Chondrocyte (in vitro differentiated cells): Measurements from ENCODE around the gene IRAK2. TPM values are rescaled to one million over a fixed set of nuclear protein-coding genes. Genes with fewer than 3 reads are reported as not detected.
"Not testable (repeated sequence)": the region's sequence is repeated elsewhere in the genome, so short reads cannot be mapped to it uniquely, and the experiment has no call there.

Experiments used
- DNase-seq: peaks from one replicate; pipeline ENCODE4 v3.0.0; 2021; ENCODE audit warnings: mixed read lengths, low spot score
- H3K27ac Mint-ChIP-seq: one replicate; pipeline ENCODE4 v1.8.0; 2021; ENCODE audit warnings: mild to moderate bottlenecking, moderate library complexity, mixed read lengths; ENCODE audit not compliant: unreplicated experiment
- H3K27me3 Mint-ChIP-seq: 2 replicates; pipeline ENCODE4 v1.8.0; 2021; ENCODE audit warnings: low read depth, mixed read lengths
- H3K36me3 Mint-ChIP-seq: 2 replicates; pipeline ENCODE4 v1.8.0; 2021; ENCODE audit warnings: low read depth, mixed read lengths
- H3K4me1 Mint-ChIP-seq: 2 replicates; pipeline ENCODE4 v1.8.0; 2021; ENCODE audit warnings: low read depth, mild to moderate bottlenecking, mixed read lengths
- H3K4me3 Mint-ChIP-seq: one replicate; pipeline ENCODE4 v1.8.0; 2021; ENCODE audit warnings: mild to moderate bottlenecking, moderate library complexity, mixed read lengths; ENCODE audit not compliant: unreplicated experiment
- H3K9me3 Mint-ChIP-seq: 2 replicates; pipeline ENCODE4 v1.8.0; 2021; ENCODE audit warnings: low read depth, mixed read lengths
- total RNA-seq: library from RNA; stranded (reverse); gene quantifications from 3 replicates; pipeline ENCODE4 v1.2.1, GENCODE V29; 2021
- TF ChIP-seq, protein P1 (sequence below): fragments of 200-600 bp; sonication (generic); IDR thresholded peaks from 2 replicates; pipeline ENCODE4 v1.5.0; 2021; ENCODE audit warnings: antibody characterized with exemption, mild to moderate bottlenecking, moderate library complexity

IRAK2 gene
- total RNA-seq, 1 donor from 2014 or later, result 1.6 TPM

- Mint-ChIP-seq H3K36me3 (peaks cover 26% of the 10 kb centered on the region), H3K4me3 (no peak overlapping the region), H3K27me3 (no peaks in the 10 kb centered on the region), H3K27ac (no peak overlapping the region), H3K9me3 (no peaks in the 10 kb centered on the region), H3K4me1 (peaks cover 7% of the 10 kb centered on the region)
- TF ChIP-seq, protein P1, sequence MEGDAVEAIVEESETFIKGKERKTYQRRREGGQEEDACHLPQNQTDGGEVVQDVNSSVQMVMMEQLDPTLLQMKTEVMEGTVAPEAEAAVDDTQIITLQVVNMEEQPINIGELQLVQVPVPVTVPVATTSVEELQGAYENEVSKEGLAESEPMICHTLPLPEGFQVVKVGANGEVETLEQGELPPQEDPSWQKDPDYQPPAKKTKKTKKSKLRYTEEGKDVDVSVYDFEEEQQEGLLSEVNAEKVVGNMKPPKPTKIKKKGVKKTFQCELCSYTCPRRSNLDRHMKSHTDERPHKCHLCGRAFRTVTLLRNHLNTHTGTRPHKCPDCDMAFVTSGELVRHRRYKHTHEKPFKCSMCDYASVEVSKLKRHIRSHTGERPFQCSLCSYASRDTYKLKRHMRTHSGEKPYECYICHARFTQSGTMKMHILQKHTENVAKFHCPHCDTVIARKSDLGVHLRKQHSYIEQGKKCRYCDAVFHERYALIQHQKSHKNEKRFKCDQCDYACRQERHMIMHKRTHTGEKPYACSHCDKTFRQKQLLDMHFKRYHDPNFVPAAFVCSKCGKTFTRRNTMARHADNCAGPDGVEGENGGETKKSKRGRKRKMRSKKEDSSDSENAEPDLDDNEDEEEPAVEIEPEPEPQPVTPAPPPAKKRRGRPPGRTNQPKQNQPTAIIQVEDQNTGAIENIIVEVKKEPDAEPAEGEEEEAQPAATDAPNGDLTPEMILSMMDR, result no peak
- DNase-seq, result no peak
Observed at GRCh38 chr3:10150987-10151386, 13.7 kb upstream of the IRAK2 start.

DNA sequence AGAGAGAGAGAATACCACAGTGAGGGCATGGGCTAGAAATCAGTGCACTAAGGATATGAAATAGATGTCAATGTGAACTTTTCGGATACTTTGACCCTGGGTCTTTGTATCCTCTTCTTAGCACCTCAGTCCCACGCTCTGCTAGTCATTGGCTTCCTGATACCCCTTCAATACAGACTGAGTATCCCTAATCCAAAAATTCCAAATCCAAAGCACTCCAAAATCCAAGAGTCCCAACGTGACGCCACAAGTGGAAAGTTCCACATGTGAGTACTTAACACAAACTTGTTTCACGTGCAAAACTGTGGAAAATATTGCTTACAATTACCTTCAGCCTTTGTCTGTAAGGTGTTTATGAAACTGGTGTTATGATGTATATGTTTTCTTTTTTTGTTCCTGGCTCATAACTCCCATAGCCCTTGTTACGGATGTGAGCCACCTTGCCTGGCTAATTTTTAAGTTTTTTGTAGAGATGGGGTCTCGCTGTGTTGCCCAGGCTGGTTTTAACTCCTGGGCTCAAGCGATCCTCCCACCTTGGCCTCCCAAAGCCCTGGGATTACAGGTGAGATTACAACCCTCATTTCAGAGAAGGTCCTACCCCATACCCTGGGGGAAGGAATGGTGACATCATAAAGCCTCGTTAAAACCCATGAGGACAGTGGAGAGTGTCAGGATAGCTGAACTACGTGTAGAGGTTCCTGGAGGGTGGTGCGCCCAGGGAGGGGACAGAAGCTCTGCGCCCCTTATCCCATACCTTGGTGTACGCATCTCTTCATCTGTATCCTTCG lies 10.2 kb upstream of the IRAK2 start:
- peaks cover 17% of the 10 kb centered on the region for H3K36me3 Mint-ChIP-seq
- H3K4me3 Mint-ChIP-seq, result no peak overlapping the region
- no peaks in the 10 kb centered on the region for H3K27me3 Mint-ChIP-seq

DNA sequence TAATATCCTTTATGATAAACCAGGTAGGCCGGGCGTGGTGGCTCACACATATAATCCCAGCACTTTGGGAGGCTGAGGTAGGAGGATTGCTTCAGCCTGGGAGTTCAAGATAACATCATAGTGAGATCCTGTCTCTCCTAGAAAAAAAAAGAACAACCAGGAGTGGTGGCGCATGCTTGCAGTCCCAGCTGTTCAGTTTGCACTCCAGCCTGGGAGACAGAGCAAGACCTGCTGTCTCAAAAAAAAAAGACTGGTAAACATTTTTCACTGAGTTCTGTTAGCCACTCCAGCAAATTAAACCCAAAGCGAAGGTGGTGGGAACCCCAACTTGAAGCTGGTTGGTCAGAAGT lies 9.6 kb upstream of the IRAK2 start:
- no peak overlapping the region for H3K4me3 Mint-ChIP-seq
- H3K4me1 Mint-ChIP-seq, result no peaks in the 10 kb centered on the region
- H3K36me3 Mint-ChIP-seq, result peaks cover 15% of the 10 kb centered on the region
- H3K27me3 Mint-ChIP-seq, result no peaks in the 10 kb centered on the region
- H3K27ac Mint-ChIP-seq, result no peak overlapping the region
- DNase-seq, result no peak
- TF ChIP-seq, protein P1, result no peak
- no peaks in the 10 kb centered on the region for H3K9me3 Mint-ChIP-seq

More for the DNA sequence above, 10.2 kb upstream of the IRAK2 start:
- no peak for DNase-seq
- Mint-ChIP-seq H3K27ac (no peak overlapping the region), H3K9me3 (no peaks in the 10 kb centered on the region), H3K4me1 (no peaks in the 10 kb centered on the region)
- TF ChIP-seq, protein P1, result no peak

- Mint-ChIP-seq H3K9me3 (no peaks in the 10 kb centered on the region), H3K36me3 (peaks cover 10% of the 10 kb centered on the region), H3K27ac (no peak overlapping the region), H3K4me1 (no peaks in the 10 kb centered on the region), H3K27me3 (no peaks in the 10 kb centered on the region), H3K4me3 (no peak overlapping the region)
- DNase-seq, result no peak
- TF ChIP-seq, protein P1, result no peak
Observed at GRCh38 chr3:10155658-10156057, 9.1 kb upstream of the IRAK2 start.

DNA sequence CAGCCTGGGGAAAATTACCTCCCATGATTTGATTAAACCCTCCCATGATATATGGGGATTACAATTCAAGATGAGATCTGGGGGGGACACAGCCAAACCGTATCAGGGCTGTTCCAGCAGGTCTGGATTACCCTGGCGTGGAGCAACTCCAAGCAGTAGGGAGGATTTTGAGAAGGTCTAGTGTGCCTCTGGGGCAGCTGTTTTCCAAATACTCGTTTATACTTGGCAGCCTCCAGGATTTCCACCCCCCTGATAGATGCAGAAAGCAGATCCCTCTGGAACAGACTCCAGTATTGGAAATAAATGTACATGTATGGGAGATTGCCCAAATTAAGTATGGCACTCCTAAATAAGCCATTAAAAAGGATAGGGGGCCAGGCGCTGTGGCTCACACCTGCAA lies 7.7 kb upstream of the IRAK2 start:
- Mint-ChIP-seq H3K4me3 (no peak overlapping the region), H3K9me3 (no peaks in the 10 kb centered on the region)

DNA sequence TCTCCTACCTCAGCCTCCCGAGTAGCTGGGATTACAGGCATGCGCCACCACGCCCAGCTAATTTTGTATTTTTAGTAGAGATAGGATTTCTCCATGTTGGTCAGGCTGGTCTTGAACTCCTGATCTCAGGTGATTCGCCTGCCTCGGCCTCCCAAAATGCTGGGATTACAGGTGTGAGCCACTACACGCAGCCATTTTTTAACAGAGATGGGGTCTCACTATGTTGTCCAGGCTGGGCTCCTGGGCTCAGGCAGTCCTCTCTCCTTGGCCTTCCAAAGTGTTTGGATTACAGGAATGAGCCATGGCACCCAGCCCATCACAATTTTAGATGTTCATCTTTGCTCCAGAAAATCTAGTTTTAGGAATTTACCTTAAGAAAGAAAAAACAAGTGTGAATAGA lies 6.2 kb upstream of the IRAK2 start:
- not testable (repeated sequence) for H3K36me3 Mint-ChIP-seq, H3K9me3 Mint-ChIP-seq, DNase-seq, H3K4me3 Mint-ChIP-seq, H3K4me1 Mint-ChIP-seq, H3K27me3 Mint-ChIP-seq
- peak overlapping the region; percentile 1 for H3K27ac Mint-ChIP-seq

More for the DNA sequence above, 7.7 kb upstream of the IRAK2 start:
- peaks cover 4% of the 10 kb centered on the region for H3K36me3 Mint-ChIP-seq
- no peak overlapping the region for H3K27ac Mint-ChIP-seq
- no peak for DNase-seq
- H3K27me3 Mint-ChIP-seq, result no peaks in the 10 kb centered on the region
- TF ChIP-seq, protein P1, result no peak
- H3K4me1 Mint-ChIP-seq, result no peaks in the 10 kb centered on the region
